HepG2 (cell line): ENCODE results near the gene TRAIP. TPM values are rescaled to one million over a fixed set of nuclear protein-coding genes. Genes with fewer than 3 reads are reported as not detected.

ENCODE experiments used
- AKAP8 ChIP-seq: sonication (generic); formaldehyde crosslinking; IDR thresholded peaks from 2 replicates; pipeline ENCODE4 v1.5.1; 2020; ENCODE audit warnings: mild to moderate bottlenecking, missing genetic modification reagents
- BORCS8-MEF2B ChIP-seq: sonication (generic); formaldehyde crosslinking; IDR thresholded peaks from 2 replicates; pipeline ENCODE4 v1.8.0; 2022; ENCODE audit warnings: mild to moderate bottlenecking, missing genetic modification reagents
- ELF4 ChIP-seq: sonication (generic); formaldehyde crosslinking; IDR thresholded peaks from 2 replicates; pipeline ENCODE4 v1.5.0; 2020; ENCODE audit warnings: missing genetic modification reagents, mild to moderate bottlenecking, moderate library complexity, borderline replicate concordance
- ETV5 ChIP-seq: IDR thresholded peaks from 2 replicates; pipeline ENCODE4 v1.6.1; 2018; ENCODE audit warnings: missing biosample characterization, missing genetic modification reagents, inconsistent platforms, borderline replicate concordance
- FOXK2 ChIP-seq: fragments of 450-650 bp; IDR thresholded peaks from 2 replicates; pipeline ENCODE4 v1.6.1; 2016
- FOXO4 ChIP-seq: sonication (generic); formaldehyde crosslinking; conservative IDR thresholded peaks from 2 replicates; pipeline ENCODE4 v1.8.1; 2023; ENCODE audit warnings: missing genetic modification reagents
- GRHL1 ChIP-seq: sonication (generic); formaldehyde crosslinking; conservative IDR thresholded peaks from 2 replicates; pipeline ENCODE4 v1.8.0; 2022; ENCODE audit warnings: missing genetic modification reagents
- HOXD1 ChIP-seq: sonication (generic); formaldehyde crosslinking; IDR thresholded peaks from 2 replicates; pipeline ENCODE4 v1.5.0; 2020; ENCODE audit warnings: missing genetic modification reagents
- KAT7 ChIP-seq: IDR thresholded peaks from 2 replicates; pipeline ENCODE4 v1.6.1; 2018; ENCODE audit warnings: borderline replicate concordance, missing compliant biosample characterization
- KLF13 ChIP-seq: sonication (generic); formaldehyde crosslinking; IDR thresholded peaks from 2 replicates; pipeline ENCODE4 v1.4.0; 2020; ENCODE audit warnings: mild to moderate bottlenecking, missing genetic modification reagents
- KLF6 ChIP-seq: IDR thresholded peaks from 2 replicates; pipeline ENCODE4 v1.8.0; 2016; ENCODE audit warnings: missing biosample characterization, missing genetic modification reagents
- NR2C2 ChIP-seq: sonication (generic); formaldehyde crosslinking; IDR thresholded peaks from 2 replicates; pipeline ENCODE4 v1.4.0; 2020; ENCODE audit warnings: missing genetic modification reagents, mild to moderate bottlenecking, moderate library complexity, borderline replicate concordance
- PCBP2 ChIP-seq: fragments of 200-400 bp; formaldehyde crosslinking; optimal IDR thresholded peaks from 2 replicates; pipeline ENCODE3; 2018; ENCODE audit warnings: low read length, low read depth; ENCODE audit not compliant: poor library complexity, severe bottlenecking
- POLR2G ChIP-seq: fragments of 200-400 bp; formaldehyde crosslinking; IDR thresholded peaks from 2 replicates; pipeline ENCODE4 v1.6.1; 2018; ENCODE audit warnings: mild to moderate bottlenecking, low read depth, low read length, moderate library complexity
- RCOR2 ChIP-seq: IDR thresholded peaks from 2 replicates; pipeline ENCODE4 v1.6.1; 2016; ENCODE audit warnings: missing biosample characterization, missing genetic modification reagents
- SMAD3 ChIP-seq: sonication (generic); formaldehyde crosslinking; IDR thresholded peaks from 2 replicates; pipeline ENCODE4 v1.4.0; 2020; ENCODE audit warnings: missing genetic modification reagents
- SNRNP70 ChIP-seq: fragments of 200-400 bp; formaldehyde crosslinking; IDR thresholded peaks from 2 replicates; pipeline ENCODE4 v1.6.1; 2017; ENCODE audit warnings: mild to moderate bottlenecking, low read depth, low read length, moderate library complexity
- SRY ChIP-seq: sonication (generic); formaldehyde crosslinking; IDR thresholded peaks from 2 replicates; pipeline ENCODE4 v1.8.0; 2022; ENCODE audit warnings: mild to moderate bottlenecking, missing genetic modification reagents
- ZNF33A ChIP-seq: sonication (generic); formaldehyde crosslinking; IDR thresholded peaks from 2 replicates; pipeline ENCODE4 v1.5.1; 2020; ENCODE audit warnings: missing genetic modification reagents, mild to moderate bottlenecking, moderate library complexity, borderline replicate concordance
- ZNF350 ChIP-seq: sonication (generic); formaldehyde crosslinking; IDR thresholded peaks from 2 replicates; pipeline ENCODE4 v1.4.0; 2020; ENCODE audit warnings: mild to moderate bottlenecking, low read depth, missing genetic modification reagents, borderline replicate concordance
- polyA plus RNA-seq, 8 experiments: library from polyadenylated mRNA; depleted of rRNA in 3 of 8; stranded (reverse) in 7 of 8; unstranded in 1 of 8; fragments of >200 nt; fragmentation: Illumina TruSeq in 4 of 8; extraction: Trizol in 4 of 8; gene quantifications; 2 replicates each; pipeline versions ENCODE4 v1.2.1 to v1.2.3, GENCODE V29; 2011 to 2016; ENCODE audit warnings: low read depth in 4 of 8, missing spikeins in 1 of 8, mixed read lengths in 1 of 8; ENCODE audit not compliant: insufficient read depth in 1 of 8
- total RNA-seq, 5 experiments: library from RNA; depleted of rRNA; stranded (reverse); fragments of >200 nt; fragmentation: Illumina TruSeq; extraction: Trizol; gene quantifications; 2 replicates each; pipeline ENCODE4 v1.2.3, GENCODE V29; 2016; ENCODE audit warnings: low read depth in 1 of 5
- TF ChIP-seq, protein P1 (sequence below): sonication (generic); formaldehyde crosslinking; IDR thresholded peaks from 2 replicates; pipeline ENCODE4 v1.9.0; 2021; ENCODE audit warnings: missing genetic modification reagents, borderline replicate concordance
- TF ChIP-seq, protein P2 (sequence below), 2 experiments: IDR thresholded peaks; 2 replicates each; pipeline ENCODE4 v1.6.1; 2011 to 2012; ENCODE audit warnings: low read length in 2 of 2, borderline replicate concordance in 1 of 2, low read depth in 1 of 2, mild to moderate bottlenecking in 1 of 2, moderate library complexity in 1 of 2

TRAIP gene
- total and polyA plus RNA-seq, 2 of the 13 experiments (the other 11 are each of a cell fraction or from before 2014, with no cell fraction given) = 13.9 to 23.9 TPM

DNA sequence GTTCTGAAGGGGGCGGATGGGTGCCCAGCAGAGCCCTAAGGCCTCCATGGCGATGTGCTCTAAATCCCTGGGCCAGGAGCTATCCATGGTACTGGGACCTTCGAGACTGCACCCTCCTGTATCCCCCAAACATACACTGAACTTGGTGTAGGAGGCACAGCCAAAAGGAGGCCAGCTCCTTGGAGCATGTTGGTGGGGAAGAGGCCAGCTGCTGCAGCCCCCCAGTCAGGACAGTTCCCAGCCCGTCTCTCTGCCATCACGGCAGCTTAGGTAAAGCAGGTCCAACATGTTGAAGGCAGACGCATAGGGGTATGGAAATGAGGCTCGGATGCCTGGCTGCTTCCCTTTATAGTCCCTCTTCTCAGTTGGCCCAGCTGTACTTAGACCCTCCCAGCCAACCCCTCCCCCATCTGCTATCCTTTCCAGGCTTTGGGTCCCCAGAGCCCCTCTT lies 11.5 kb upstream of the TRAIP start (continued):
- TF ChIP-seq BORCS8-MEF2B (CRISPR knock-in tag) (0 out of 2 replicates have a peak, but pooled peaks have one; percentile 49), ETV5 (no peak), ZNF33A (CRISPR knock-in tag) (no peak), FOXK2 (no peak), HOXD1 (CRISPR knock-in tag) (no peak), SRY (CRISPR knock-in tag) (no peak), KAT7 (CRISPR knock-in tag) (no peak), KLF6 (CRISPR knock-in tag) (no peak), FOXO4 (CRISPR knock-in tag) (no peak), PCBP2 (no peak), POLR2G (no peak), ELF4 (no peak), AKAP8 (CRISPR knock-in tag) (no peak), ZNF350 (CRISPR knock-in tag) (no peak), GRHL1 (CRISPR knock-in tag) (no peak), RCOR2 (CRISPR knock-in tag) (no peak), SNRNP70 (no peak), SMAD3 (no peak), KLF13 (no peak), NR2C2 (CRISPR knock-in tag) (no peak)
- TF ChIP-seq, protein P1, sequence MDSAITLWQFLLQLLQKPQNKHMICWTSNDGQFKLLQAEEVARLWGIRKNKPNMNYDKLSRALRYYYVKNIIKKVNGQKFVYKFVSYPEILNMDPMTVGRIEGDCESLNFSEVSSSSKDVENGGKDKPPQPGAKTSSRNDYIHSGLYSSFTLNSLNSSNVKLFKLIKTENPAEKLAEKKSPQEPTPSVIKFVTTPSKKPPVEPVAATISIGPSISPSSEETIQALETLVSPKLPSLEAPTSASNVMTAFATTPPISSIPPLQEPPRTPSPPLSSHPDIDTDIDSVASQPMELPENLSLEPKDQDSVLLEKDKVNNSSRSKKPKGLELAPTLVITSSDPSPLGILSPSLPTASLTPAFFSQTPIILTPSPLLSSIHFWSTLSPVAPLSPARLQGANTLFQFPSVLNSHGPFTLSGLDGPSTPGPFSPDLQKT (CRISPR knock-in tag) = no peak
- TF ChIP-seq, protein P2, sequence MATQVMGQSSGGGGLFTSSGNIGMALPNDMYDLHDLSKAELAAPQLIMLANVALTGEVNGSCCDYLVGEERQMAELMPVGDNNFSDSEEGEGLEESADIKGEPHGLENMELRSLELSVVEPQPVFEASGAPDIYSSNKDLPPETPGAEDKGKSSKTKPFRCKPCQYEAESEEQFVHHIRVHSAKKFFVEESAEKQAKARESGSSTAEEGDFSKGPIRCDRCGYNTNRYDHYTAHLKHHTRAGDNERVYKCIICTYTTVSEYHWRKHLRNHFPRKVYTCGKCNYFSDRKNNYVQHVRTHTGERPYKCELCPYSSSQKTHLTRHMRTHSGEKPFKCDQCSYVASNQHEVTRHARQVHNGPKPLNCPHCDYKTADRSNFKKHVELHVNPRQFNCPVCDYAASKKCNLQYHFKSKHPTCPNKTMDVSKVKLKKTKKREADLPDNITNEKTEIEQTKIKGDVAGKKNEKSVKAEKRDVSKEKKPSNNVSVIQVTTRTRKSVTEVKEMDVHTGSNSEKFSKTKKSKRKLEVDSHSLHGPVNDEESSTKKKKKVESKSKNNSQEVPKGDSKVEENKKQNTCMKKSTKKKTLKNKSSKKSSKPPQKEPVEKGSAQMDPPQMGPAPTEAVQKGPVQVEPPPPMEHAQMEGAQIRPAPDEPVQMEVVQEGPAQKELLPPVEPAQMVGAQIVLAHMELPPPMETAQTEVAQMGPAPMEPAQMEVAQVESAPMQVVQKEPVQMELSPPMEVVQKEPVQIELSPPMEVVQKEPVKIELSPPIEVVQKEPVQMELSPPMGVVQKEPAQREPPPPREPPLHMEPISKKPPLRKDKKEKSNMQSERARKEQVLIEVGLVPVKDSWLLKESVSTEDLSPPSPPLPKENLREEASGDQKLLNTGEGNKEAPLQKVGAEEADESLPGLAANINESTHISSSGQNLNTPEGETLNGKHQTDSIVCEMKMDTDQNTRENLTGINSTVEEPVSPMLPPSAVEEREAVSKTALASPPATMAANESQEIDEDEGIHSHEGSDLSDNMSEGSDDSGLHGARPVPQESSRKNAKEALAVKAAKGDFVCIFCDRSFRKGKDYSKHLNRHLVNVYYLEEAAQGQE (IDR thresholded peaks at IDR 0.05; ENCODE audit: borderline replicate concordance in 1 of 2, low read depth in 1 of 2, low read length in 2 of 2) = peak; percentile 87 to 97
